NOMO-1 (cell line): ENCODE data around the gene THBD.

Experiments
- DNase-seq, 2 experiments: peaks; one replicate each; lab custom pipeline; 2025; ENCODE audit not compliant: unreplicated experiment in 2 of 2; lab: John Stamatoyannopoulos, UW

THBD gene

DNA sequence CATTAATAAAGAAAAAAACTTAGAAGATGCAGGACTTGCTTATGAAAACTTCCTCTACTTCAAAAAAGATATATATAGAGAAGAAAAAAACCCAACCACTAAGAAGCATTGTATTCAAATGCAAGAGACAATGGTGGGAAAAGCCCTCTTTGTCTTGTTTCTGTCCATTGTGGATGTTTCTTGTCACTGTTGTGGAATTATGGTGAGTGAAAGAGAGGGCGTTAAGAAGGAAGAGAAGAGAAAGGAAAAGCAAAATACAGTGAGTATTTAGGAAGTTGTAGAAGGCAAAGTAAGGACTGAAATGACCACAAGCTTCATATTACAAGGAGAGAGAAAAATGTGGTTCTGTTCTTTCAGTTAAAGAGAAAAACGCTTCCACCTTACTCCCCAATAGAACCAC, 14.1 kb upstream of the THBD start:
- no peak for DNase-seq

DNA sequence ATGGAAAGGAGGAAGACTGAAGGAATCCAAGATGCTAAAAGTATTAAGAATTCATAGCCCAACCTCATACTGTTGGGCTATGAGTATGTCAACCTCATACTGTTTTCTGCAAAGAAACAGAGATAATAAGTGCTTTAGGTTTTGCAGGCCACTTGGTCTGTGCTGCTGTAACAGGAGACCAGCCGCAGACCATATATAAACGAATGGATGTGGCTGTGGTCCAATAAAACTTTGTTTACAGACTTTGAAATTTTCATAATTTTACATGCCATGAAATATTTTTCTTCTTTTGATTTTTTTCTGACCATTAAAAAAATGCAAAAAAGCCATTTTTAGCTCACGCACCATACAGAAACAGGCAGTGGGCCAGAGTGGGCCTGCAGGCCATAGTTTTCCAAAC, 13.7 kb upstream of the THBD start:
- no peak for DNase-seq

GRCh38 chr20:23062632-23063031, 13.2 kb upstream of the THBD start:
- no peak for DNase-seq

DNA sequence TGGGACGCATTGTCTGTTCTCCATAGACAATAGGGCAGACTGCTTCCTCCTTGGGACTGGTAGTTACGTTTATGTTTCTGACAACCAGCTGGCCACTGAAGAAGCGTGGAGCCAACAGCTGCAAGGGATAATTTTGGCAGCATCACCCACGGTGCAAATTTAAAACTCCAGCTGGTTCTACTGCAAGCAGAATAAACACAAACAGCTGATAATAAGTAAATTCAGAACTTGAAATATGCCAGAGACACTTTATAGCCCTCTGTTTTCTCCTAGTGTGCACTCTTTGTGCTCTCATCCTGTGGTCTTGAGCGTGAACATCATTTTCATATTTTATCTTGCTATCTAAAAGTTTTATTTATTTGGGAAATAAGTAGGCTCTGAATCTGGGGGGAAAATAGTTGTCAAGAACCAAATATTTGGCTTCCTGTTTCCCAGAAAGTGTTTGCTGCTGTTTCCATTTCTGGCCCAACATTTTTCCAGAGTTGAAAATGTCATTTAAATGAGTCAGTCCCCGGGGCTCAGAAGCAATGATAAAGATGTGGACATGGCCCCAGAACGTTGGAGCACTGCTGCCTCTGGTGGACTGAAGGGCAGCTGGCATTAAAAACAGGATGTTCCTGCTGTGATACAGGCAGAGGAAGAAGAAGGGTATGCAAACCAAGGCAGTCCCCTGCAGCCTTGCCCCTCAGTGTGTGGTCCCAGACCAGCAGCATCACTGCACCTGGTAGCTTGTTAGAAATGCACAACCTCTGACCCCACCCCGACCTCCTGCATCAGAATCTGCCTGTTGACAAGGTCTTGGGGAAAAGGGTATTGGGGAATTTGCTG, 12.5 kb upstream of the THBD start:
- peak in 1 of 2 experiments; percentile 23 for DNase-seq

GRCh38 chr20:23061262-23061661, 11.8 kb upstream of the THBD start:
- DNase-seq, result no peak

GRCh38 chr20:23060629-23061028, 11.2 kb upstream of the THBD start:
- DNase-seq, result no peak

DNA sequence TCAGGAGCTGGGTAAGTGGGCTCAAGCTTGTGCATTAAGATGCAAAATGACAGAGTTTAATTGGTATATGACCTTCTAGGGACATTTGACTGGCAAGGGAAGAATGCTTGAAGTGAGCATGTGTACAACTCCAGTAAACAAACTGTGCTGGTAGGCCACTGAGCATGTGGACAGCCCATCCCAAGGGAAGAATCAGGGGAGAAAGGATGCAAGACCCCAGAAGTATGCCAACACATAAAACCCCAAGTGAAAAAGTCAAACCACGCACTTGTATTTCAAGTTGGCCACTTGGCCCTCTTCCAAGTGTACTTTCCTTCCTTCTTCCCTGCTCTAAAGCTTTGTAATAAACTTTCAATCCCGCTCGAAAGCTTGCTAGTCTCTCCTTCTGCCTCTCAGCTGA, 10.4 kb upstream of the THBD start:
- no peak for DNase-seq

- no peak for DNase-seq
Observed at GRCh38 chr20:23059001-23059400, 9.5 kb upstream of the THBD start.

DNA sequence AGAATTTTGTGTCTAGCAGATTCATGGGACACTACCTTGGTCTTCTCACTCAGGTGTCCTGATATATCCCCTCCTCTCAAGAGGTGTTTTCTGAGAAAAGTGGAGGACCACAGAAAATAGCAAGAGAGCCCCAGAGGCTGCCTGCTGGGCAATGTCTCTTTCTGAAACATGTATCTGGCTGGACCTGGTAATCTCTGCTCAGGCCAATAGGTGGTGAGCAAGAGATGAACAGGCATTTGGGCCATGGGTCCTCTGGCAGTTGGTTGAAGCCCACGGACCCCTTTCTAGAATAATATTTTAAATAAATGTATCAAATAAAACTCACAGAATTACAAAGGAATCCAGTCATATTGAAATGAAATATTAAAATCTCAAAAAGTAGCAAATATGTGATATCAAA, 8.8 kb upstream of the THBD start:
- no peak for DNase-seq

- no peak for DNase-seq
Observed at GRCh38 chr20:23052904-23053303, 3.4 kb upstream of the THBD start.

DNA sequence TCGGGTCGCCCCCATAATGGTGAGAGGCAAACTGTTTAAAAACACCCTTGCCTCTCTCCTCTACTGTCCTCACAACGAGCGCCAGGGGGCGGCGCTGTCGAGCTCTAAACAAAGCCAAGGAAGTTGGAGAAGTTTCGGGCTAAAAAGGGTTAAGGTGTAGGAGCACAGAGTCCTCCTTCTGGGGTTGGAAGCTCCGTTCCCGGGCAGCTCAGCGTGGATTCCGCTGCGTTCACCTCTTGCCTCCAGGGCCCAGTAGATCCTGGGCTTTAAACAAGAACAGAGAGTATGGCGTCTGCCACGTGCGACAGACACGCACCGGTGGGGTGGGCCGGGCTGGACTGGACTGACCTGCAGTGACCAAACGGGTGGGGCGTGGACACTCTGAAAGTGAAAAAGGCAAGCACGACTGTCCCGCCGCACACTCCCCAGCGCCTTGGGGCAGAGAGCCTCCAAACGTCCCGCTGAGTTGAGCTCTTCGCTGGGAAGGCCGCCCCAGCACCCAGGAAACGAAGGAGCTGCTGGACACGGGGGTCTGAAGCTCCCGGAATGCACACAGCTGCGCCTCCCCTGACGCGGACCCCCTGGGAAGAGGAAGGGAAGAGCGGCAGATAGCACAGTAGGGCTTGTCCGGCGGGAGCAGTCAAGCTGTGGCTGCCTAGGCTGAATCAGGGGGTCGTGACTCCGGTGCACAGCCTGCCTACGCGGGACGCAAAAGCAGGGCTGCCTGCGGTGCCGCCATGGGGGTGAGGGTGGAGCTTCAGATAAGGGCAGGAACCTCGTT, 1.6 kb upstream of the THBD start:
- DNase-seq, result peak; percentile 90 to 94

- DNase-seq, result peak; percentile 41 to 53
Observed at GRCh38 chr20:23050076-23050838, 785 bp upstream of the THBD start.

DNA sequence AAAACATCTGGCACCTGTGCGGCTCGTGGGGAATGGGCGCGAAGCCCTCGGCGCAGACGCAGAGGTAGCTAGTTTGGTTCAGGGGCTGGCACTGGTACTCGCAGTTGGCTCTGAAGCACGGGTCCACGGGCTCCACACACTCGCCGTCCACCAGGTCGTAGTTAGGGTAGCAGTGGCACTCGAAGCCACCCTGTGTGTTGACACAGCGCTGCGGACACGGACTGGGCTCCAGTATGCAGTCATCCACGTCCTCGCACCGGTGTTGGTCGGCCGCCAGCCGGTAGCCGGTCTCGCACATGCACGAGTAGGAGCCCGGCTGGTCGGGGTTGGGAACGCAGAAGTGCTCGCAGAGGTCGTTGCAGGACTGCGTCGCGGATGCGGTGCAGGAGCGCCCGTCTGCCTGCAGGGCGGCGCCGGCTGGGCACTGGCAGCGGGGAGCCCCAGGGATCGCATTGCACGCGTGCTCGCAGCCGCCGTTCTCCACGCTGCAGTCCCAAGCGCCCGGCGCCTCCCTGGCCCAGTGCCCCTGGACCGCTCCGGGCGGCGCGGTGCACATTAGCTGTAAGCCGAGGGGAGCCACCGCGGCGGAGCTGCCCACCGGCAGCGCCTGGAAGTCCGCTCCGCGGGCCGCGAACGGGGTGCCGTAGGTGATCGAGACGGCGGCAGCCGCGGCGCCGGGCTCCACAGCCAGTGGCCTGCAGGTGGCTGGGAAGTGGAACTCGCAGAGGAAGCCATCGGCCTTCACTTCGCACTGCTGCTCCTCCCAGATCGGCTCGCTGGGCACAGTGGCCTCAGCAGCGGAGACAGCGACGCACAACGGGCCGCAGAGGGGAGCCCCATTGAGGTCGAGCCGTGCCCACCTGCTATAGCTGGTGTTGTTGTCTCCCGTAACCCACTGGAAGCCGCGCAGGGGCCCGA, 930 bp downstream of the THBD start:
- DNase-seq, result peak; percentile 72 to 84

DNA sequence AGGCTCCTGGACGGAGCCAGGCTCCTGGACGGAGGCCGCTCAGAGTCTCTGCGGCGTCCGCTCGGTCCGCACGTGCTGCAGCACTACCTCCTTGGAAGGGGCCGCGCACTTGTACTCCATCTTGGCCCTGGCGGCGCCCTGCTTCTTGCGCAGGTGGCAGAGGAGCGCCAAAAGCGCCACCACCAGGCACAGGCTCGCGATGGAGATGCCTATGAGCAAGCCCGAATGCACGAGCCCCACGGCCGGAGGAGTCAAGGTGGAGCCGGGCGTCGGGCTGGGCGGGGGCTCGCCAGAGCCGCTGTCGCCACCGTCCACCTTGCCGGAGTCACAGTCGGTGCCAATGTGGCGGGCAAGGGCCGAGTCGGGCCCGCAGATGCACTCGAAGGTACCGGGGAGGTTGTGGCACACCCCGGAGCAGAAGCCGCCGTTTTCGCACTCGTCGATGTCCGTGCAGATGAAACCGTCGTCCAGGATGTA, 1.7 kb downstream of the THBD start:
- DNase-seq, result peak; percentile 31 to 56

DNA sequence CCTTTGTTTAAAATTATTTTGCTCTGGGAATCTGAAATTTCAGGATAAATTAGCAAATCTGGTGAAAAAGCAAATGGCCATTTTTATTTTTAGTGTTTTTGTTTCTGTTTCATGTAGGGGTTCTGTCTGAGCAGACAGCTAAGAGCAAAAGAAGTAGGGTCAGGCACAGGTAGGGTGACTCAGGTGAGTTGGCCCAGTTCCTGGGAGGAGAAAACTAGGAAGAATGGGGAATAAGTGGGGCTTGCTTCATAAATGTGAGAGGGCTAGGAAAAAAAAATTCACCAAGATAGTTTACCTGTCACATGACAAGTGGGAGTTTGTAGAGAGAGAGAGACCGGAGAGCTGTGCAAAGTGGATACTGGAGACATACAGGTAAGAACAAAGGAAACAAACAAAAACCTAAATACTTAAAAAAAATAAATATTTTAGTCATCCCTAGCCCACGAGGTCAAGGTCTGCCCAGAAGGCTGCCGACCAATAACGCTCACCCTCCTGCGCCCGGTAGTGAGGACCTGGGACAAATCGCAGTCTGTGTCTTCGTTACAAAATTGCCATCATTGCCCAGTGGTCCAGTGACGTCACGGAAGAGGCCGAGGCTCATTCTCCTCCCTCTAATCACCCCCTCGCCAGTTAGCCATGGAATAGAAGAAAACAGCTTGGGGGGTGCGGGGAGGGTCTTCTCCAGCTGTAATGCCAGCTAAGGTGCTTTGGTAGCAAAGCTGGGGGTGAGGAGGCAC, 2.3 kb downstream of the THBD start:
- no peak for DNase-seq

DNA sequence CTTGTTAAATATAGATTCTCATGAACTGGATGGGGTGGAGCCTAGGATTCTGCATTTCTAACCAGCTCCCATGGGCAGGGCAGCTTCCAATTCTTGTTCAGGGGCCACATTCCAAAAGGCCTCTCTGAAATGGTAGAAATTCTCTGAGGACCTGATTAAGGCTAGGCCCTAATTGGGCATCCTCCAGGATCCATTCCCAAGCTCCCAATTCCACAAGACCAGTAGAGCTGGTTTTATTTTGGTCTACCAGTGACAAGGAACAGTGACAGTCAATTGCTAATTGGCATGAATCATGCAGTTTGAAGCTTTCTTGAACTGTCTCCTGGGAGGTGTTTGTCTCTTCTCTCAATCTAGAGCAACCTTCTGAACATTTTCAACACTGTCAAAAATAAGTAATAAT, 3.0 kb downstream of the THBD start:
- DNase-seq, result no peak

DNA sequence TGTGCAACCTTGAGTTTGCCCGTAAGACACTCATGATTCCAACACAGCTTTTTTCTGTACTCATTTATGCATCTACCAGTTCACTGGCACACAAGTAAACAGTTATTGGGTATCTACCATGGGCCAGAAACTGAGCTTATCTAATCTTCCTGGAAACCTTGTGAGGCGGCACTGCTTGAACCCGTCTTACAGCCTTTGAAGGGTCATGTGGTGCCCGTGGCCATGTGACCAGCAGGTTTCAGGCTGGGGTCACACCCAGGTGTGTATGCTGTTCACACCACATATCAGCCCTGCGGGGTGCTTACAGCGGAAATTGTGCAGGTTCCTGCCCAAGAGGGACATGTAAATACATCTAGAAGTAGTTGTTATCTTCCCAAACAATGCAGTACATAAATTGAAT, 6.1 kb downstream of the THBD start:
- no peak for DNase-seq

DNA sequence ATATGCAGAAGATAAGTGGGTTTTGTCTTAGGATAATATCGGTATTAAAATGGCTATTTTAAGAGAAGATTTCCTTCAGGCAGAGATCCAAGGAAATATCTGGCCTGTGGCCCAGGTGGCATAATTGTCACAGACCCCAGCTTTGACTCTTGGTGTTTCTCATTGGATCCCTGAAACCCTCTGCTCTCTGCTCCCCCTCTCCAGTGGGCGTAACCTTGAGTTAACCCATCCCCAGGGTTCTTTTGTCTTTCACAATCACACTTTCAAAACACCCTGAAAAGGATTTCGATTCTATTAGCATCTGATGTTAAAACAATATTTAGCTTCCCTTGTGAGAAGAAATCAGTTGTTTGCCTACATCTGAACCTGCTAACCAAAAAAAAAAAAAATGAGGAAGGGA, 7.2 kb downstream of the THBD start:
- no peak for DNase-seq

GRCh38 chr20:23039885-23040508, 9.5 kb downstream of the THBD start:
- no peak for DNase-seq
